Subcutaneous adipose tissue (tissue), 4 donors: ENCODE data around the gene C5. TPM values are rescaled to one million over a fixed set of nuclear protein-coding genes. Genes with fewer than 3 reads are reported as not detected.

Experiments
- CTCF ChIP-seq: fragments of 450-650 bp; IDR thresholded peaks from one replicate; pipeline ENCODE4 v1.5.1; 2016; ENCODE audit warnings: low read depth, mild to moderate bottlenecking, control low read depth, antibody characterized with exemption, moderate library complexity
- total RNA-seq, 4 donors: library from RNA; depleted of rRNA; stranded (reverse); fragments of >200 nt; gene quantifications; one replicate each; pipeline ENCODE4 v1.1.0, GENCODE V29; 2016

C5 gene
- 10 to 100 TPM; 13.6 to 23.7 (median 16.5) TPM for total RNA-seq

DNA sequence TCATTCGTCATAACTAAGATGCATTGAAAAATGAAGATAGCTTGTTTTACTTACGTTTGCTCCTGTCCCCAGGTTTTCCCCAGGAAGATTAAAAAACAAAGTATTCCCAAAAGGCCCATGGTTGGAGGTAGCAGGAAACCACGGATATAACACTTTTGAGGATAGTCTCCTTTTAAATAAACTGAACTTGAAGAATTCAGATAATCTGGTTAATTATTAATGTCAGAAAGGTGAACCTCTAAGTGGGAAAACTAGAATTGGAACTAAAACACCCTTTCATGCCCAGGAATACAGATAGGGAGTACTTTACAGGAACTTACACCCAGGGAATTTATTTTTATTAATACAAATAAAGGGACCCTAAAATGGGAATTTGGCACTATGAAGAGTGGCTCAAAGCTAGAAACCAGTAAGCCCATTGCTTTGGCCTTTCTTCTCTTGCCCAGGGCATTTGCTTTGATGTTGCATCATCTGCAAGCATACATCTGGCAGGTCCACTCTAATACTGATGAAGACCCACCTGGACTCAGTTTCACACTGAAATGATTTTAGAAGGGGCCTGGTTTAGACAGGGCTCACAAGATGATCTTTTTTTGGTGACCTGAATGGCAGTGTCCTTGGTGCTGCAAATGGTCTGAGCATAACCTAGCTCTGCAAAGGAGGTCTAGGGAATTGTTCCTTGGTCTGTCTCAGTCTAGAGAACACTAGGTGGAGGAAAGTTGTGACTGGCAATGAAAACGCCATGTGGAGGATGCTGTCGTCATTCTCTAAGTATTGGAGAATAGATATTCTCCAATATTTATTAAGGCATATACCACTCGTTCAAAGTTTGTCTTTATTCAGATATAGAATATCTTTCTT lies at the start of gene C5:
C5 (minus strand) TSS at position 148 of the 861 bp plus-strand sequence; CDS start at position 119, 29 bp downstream.
- TF ChIP-seq CTCF = no peak

GRCh38 chr9:121098567-121099198 lies 48.6 kb upstream of the C5 start:
- no peak for TF ChIP-seq CTCF

- no peak for TF ChIP-seq CTCF
Observed at GRCh38 chr9:121095057-121095456, 45.0 kb upstream of the C5 start.

- TF ChIP-seq CTCF = no peak
Observed at GRCh38 chr9:121088576-121088975, 38.5 kb upstream of the C5 start.

DNA sequence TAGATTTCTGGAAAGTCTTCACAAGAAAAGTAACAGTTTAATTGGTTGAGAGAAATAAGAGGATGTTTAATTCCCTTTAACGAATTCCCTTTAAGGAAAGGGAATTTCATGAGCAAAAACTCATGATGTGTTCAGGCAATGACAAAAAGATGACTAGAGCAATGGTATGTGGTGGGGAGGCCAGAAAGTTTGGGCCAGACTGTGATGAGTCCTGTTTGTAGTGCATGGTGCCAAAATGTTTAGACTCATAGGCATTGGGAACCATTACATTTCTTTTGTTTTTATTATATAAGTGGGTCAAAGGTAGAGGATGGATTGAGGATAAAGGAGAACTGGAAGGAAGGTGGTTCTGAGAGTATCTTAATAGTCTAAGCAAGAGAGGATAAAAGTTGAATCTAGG lies 35.6 kb upstream of the C5 start:
- no peak for TF ChIP-seq CTCF

GRCh38 chr9:121082075-121082474 lies 32.0 kb upstream of the C5 start:
- no peak for TF ChIP-seq CTCF

GRCh38 chr9:121075251-121076036 lies 25.4 kb upstream of the C5 start:
- no peak for TF ChIP-seq CTCF
